ENCODE data around the gene HINT1.
A peak's percentile ranks its signal among the peaks of the same experiment; 100 is the strongest.
"Not testable (repeated sequence)": the region's sequence is repeated elsewhere in the genome, so short reads cannot be mapped to it uniquely, and the experiment has no call there.

Gene HINT1

DNA sequence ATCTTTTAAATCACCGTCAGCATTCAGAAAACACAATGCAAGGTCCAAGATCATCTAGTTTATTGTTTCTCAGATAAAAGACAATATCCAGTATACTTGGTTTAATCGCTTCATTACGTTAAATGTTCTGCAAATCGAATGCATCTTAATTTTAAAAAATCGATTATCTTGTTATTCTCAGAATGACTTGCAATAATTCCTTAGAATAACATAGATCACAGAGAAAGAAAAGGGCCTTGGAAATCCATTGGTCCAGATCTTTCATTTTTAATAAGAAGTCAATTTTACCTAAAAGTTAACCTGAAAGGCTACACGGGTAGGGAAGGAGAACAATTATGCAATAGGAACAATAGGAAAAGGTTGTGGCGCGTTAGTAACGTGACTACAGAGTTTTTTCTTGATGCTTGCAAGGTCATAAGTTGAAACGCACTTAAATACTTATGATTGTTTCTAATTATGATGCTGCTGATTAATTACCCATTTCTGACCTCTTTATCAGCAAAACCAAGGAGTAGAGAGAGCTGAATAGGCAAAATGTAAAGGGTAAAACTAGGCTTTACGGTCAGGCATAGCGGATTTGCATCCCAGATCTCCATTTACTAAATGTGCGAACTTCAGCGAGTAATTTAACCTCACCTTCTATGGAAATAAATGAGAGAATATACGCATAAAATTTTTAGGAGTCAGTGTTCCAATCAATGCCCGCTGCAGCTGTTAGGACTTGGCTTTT lies 4.9 kb upstream of the HINT1 start:
- no peak for DNase-seq

DNA sequence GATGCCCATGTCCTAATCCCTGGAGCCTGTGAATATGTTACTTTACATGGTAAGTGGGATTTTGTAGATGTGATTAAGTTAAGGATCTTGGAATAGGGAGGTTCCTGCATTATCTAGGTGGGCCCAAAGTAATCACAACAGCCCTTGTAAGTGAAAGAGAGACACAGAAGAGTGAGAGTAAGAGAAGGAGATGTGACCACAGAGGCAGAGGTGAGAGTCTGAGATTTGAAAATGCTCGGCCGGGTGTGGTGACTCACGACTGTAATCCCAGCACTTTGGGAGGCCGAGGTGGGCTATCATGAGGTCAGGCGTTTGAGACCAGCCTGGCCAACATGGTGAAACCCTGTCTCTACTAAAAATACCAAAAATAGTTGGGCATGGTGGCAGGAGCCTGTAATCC lies 2.6 kb upstream of the HINT1 start:
- no peak for DNase-seq

DNA sequence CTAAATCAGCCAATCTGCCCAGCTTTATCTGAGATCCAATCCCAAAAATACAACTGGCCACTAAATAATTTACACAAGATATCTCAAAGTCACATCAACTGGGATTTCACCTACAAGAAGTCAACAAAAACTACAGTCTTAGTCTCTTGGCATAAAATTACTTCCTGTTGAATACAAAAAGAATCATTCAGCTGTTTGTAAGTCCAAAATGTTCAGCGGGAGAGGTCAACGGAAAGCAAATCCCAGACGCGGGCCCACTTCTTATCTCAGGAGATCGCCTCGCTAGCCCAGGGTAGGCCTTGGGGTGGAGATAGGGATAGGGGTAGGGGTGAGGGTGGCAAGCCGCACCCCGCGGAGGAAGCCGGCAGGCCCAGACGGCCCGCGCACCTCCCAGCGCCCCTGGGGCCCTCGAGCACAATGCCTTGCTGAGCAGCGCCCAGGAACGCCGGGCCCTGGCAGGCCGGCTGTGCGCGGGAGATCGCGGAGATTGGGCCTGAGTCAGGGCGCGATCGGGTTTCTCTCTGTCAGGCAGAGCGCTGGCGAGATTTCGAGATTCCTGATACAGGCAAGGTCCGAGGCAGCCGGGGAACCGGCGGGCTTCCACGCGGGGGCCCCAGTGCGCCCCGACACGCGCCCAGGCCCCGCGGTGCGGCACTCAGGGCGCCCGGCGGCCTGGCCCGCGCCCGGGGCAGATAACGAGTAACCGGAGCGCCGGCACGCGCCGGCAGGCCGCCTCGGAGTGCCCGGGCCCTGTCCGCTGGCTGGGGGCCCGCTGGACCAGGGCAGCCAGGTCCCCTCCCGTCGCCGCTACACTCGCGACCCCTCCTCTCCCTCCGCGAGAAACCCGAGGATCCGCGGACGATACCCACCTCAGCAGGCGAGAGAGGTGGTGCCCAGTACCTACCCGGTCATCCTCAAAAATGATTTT lies 601 bp downstream of the HINT1 start:
- peak; percentile 59 to 71 for DNase-seq

DNA sequence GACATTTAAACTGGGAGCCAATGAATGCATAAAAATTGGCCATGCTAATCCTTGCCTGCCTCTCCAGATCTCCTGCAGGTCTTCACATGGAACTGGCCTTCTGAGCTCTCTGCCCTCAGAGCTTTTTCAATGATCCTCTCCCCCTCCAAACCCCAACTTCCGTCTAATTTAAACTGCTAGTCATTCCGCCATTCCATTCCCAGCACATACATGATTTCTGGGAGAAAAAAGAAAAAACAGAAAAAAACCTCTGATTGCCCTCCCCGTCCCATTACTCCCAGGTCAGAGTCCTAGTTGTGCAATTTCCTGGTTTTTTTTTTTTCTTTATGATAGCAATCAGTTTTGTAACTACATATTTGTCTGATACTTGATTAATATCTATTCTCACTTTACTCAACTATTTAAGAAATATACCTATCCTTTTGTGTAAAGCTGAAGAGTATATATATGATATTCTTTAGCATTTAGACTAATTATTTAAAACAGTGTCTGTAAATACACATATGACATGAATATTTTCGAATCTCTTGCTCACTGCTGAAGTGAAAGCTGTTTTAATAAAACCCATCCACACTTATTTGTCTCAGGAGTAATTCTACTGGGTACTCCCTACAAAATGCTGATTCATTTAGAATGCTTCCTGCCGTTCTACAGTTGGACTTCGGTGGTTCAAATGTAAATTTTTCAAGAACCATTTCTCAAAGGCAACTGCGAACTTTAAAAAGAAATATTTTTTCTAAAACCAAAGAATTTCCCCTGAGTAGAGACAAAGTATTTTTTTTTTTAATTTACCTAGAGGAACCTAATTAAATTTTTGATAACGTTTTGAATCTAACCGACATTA lies 1.6 kb downstream of the HINT1 start:
- DNase-seq: peak; percentile 30 to 36

DNA sequence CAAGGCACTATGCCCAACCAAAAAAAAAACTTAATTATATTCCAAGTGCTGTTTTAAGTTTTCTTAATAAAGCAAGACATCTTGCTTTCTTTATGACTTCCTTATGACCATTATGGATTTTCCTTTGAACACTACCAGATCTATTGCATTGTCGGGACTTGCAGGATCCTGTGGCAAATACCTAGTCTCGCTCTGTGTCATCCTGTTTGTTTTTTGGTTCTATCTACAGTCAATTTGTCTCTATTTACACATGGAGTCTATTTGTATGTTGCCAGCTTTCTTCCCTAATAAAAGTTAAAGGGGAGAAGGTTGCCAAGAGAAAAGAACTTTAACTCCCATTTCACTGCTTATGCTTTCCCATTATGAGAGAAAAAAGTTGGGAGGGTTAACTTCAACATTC lies 4.9 kb downstream of the HINT1 start:
- DNase-seq: no peak

DNA sequence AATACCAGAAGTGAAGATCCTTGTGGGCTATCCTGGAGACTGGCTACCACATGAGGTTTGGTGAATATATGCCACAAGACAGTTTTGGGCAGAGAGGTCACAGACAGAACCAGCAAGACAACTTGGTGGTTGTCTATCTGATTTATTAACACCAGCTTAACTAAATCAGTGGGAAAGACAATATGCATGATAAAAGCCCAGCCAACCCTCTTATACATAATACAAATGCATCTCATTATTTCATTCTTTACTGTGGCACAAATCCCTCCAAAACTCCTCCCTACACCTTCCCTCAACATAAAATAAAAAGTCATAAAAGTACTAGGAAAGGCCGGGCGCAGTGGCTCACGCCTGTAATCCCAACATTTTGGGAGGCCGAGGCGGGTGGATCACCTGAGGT lies 8.1 kb downstream of the HINT1 start:
- no peak for DNase-seq

DNA sequence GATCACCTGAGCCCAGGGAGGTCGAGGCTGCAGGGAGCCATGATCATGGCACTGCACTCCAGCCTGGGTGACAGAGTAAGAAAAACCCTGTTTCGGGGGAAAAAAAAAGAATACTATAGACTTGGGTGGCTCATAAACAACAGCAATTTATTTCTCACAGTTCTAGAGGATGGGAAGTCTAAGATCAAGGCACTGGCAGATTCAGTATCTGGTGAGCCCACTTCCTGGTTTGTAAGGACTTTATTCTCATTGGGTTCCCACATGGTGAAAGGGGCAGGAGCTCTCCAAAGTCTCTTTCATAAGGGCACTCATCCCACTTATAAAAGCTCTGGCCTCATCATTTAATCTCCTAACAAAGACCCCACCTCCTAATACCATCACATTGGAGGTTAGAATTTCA lies 8.7 kb downstream of the HINT1 start:
- DNase-seq: no peak

DNA sequence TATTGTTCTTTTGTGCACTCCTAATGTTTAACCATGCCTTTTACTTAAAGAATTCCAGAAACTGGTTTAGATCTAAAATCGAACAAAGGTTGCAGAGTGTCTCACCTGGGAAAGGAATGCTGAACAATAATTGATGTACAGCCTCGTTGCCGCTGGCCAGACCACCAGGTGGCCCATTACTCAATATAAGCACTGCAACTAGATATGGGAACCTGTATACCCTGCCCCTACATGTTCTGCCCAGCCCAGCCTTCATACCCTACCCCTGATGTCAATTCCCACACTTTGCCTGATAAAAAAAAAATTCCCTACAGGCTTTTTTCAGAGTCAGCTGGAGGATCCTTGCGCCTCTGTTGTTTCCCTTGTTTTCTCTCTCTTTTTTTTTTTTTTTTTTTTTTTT lies 13.8 kb downstream of the HINT1 start:
- no peak for DNase-seq

DNA sequence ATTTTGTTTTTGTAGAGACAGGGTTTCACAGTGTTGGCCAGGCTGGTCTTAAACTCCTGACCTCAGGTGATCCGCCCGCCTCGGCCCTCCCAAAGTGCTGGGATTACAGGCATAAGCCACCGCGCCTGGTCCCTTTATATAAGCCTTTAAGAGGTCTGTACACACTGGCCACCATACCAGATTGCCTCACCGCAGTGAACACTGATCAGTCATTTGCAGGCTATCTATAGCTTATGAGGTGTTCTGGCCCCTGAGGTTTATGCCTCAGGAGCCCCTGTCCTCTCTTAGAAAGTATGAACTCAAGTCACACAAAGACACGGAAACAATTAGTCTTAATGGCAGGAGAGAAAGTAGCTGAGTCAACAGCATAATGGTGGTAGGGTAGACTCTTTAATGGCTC lies 14.6 kb downstream of the HINT1 start:
- no peak for DNase-seq

DNA sequence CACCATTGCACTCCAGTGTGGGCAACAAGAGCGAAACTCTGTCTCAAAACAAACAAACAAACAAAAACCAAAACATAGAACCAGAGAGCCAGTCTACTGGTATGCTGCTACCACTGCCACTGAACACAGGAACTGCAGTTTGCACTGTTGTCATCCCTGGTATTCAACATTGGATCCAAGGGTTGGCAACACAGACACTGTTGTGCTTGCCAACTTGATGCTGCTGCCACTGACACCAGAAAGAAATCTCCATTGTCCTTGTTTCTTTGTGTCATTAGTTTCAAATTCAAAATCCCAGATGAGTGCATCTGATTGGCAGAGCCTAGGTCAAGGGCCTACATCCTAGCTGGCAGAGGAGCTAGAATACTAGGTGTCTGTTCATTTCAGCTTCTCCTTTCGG lies 16.2 kb downstream of the HINT1 start:
- DNase-seq: no peak

DNA sequence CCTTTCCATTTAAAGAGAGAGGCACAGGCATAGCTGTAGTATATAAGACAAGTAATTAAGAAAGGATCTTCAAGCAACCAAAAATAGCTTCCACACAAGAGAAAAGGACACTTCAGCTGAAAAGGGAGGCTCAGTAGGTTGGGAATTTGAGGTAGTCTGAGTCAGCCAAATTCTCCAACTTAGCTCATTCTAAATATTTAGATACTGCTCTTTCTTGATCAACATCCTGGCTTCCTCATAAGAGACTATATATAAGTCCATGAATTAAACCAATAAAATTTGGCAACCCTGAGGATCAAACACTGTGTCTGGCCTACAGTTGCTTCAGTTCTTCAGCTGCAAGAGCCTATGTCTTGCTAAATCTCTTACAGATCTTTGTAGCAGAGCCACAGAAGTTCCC lies 17.8 kb downstream of the HINT1 start:
- no peak for DNase-seq

DNA sequence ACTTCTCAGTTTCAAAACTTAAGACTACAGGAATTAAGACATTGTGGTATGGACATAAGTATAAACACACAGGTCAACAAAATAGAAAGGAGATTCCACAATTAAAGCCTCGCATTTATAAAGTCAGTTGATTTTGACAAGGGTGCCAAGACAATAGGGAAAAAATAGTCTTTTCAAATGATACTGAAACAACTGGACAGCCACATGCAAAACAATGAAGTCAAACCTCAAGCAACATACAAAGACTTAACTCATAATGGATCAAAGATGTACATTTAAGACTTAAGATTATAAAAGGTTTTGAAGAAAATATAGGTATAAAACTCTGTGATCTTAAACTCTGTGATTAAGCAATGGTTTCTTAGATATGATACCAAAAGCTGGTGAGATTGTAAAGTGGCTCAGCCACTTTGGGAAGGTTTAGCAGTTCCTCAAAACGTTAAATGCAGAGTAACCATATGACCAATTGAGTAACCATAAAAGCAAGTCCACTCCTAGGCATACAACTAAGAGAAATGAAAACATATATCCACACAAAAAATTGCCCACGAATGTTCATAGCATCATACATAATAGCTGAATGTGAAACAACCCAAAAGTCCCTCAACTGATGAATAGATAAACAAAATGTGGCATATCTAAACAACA lies 22.0 kb downstream of the HINT1 start:
- DNase-seq: peak in 1 of 2 donors; percentile 36

DNA sequence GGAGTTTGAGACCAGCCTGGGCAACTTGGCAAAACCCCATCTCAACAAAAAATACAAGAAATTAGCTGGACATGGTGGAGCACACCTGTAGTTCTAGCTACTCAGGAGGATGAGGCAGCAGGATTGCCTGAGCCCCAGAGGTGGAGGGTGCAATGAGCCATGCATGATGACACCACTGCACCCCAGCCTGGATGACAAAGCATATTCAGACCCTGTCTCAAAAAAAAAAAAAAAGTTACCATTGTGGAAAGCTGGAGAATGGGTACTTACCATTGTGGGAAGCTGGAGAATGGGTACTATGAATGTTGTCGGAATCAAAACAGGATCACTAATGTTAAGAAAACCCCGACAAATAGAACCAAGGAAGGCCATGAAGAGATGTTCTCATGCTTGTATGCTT lies 25.7 kb downstream of the HINT1 start:
- DNase-seq: no peak

DNA sequence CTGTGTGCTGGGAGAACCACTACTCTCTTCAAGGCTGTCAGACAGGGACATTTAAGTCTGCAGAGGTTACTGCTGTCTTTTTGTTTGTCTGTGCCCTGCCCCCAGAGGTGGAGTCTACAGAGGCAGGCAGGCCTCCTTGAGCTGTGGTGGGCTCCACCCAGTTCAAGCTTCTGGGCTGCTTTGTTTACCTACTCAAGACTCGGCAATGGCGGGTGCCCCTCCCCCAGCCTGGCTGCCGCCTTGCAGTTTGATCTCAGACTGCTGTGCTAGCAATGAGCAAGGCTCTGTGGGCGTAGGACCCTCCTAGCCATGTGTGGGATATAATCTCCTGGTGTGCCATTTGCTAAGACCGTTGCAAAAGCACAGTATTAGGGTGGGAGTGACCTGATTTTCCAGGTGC lies 26.6 kb downstream of the HINT1 start:
- DNase-seq: not testable (repeated sequence)

DNA sequence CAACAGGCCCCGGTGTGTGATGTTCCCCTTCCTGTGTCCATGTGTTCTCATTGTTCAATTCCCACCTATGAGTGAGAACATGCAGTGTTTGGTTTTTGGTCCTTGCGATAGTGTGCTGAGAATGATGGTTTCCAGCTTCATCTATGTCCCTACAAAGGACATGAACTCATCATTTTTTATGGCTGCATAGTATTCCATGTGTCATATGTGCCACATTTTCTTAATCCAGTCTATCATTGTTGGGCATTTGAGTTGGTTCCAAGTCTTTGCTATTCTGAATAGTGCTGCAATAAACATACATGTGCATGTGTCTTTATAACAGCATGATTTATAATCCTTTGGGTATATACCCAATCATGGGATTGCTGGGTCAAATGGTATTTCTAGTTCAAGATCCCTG lies 32.0 kb downstream of the HINT1 start:
- DNase-seq: not testable (repeated sequence)

DNA sequence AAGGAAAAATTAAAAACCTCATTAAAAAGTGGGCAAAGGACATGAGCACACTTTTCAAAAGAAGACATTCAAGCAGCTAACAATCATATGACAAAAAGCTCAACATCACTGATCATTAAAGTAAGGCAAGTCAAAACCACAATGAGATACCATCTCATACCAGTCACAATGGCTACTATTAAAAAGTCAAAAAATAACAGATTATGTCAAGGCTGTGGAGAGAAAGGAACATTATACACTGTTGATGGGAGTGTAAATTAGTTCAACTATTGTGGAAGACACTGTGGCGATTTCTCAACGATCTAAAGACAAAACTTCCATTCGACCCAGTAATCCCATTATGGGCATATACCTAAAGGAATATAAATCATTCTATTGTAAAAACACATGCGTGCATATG lies 35.8 kb downstream of the HINT1 start:
- DNase-seq: no peak

DNA sequence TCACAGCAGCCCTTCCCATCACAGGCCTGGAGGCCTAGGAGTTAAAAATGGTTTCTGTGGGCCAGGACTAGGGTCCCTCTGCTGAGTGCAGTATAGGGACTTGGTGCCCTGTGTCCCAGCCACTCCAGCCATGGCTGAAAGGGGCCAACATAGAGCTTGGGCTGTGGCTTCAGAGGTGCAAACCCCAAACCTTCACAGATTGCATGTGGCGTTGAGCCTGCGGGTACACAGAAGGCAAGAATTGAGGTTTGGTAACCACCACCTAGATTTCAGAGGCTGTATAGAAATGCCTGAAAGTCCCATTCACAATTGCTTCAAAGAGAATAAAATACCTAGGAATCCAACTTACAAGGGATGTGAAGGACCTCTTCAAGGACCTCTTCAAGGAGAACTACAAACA lies 37.8 kb downstream of the HINT1 start:
- not testable (repeated sequence) for DNase-seq

DNA sequence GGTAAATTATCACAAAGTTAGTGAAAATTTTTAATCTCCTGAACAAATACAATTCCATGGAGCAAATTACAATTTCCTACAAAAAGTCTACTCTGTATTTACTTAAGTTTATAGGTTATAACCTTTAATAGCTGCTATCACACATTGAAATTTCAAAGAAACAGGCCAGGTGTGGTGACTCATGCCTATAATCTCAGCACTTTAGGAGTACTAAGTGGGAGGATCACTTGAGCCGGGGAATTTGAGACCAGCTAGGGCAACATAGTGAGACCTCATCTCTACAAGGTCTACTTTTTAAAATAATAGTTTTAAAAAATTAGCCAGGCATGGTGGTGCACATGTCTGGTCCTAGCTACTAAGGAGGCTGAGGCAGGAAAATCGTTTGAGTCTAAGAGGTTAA lies 50.3 kb downstream of the HINT1 start:
- no peak for DNase-seq

DNA sequence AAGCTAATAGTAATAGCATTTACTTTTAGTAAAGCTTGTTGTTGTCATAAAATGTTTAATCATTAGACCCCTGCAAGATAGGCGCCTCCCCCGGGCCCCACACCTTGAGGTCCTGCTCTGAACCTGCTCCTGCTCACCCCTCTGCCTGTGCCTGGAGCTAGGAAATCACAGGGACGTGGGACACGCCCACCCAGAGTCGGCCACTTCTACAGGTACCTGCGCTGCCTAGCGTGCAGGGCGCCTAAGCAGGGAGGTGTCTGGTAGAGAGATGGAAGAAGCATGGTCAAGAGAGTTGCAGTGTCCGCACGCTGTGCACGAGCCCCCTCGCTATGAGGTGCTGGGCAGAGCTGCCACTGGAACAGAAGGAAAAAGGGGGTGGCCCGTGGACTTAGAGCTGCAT lies 52.6 kb downstream of the HINT1 start:
- DNase-seq: no peak

DNA sequence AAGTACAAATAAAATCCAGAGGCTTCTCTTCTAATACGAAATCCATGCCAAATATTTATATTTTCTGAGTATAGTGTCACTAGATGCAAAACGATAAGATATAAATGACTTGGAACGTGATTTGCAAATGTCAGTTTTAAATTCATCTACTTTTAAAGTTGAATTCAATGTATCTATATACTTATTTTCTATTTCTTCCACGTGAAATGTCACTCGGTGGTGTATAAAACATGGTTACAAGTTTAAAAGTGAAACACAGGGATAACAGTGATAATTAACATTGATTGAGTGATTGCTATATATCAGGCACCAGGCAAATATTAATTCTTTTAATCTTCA lies 54.8 kb downstream of the HINT1 start:
- no peak for DNase-seq

DNA sequence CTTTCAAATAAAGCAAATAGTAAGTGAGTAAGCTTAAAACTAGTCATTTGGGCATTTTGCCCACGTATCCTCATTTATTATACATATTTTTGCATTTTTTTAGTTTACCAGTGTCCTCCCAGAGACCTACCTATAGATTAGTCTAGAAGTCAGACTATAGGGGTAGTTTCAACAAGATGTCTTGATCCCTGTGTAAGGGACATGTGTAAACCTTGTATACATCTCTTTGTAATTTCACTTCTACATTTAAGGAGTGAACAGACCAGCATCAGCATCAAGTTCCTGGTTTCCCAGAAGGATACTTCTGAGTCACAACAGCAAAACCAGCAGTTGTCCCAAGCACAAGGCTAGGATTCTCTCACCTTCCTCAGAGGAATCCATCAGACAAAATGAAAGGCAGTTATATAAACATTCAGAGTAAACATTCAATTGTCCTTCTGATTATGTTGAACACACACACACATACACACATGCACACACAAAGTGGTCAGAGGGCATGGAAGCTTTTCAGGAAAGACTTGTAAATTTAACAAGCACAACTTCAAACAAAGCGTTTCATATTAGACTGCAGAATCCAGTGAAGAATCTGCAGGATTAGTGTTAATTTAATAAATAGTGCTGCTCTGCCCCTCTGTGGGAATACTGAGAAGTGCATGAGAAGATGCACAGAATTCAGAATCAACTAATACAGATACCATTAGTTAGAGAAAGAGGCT lies 55.4 kb downstream of the HINT1 start:
- peak; percentile 33 to 76 for DNase-seq
